GM19240 (cell line): ENCODE data around the gene LYPD1.
"Not testable (repeated sequence)": the region's sequence is repeated elsewhere in the genome, so short reads cannot be mapped to it uniquely, and the experiment has no call there.

ENCODE experiments used
- DNase-seq: peaks from one replicate; pipeline ENCODE4 v3.0.0; 2011; ENCODE audit warnings: low spot score; ENCODE audit not compliant: insufficient read length

The LYPD1 gene, protein sequence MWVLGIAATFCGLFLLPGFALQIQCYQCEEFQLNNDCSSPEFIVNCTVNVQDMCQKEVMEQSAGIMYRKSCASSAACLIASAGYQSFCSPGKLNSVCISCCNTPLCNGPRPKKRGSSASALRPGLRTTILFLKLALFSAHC

DNA sequence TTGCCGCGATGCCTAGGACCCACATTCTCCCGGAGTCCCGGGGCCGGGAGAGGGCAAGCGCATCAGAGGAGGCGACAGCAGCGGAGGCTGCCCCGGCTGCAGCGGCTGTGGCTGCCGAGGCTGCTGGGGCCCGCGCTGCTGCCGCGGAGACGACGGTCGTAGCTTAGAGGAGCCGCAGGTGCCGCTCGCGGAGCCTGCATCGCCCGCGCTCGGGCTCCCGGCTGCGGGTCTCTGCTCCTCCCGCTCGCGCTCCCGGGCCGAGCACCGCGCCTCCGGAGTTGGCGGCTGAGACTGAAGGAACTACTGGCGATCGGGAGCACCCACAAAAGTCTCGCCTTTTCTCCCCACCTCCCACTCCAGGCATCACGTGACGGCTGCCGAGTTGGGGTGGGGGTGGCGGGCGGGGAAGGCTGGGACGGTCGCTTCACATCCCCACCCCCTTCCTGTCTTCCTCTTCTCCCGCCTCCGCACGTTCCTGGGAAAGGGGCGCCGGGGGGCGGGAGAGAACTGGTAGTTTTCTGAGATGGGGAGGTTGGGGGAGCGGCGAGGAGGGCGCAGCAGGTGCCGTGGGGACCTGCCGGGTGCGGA, at the start of gene LYPD1:
Gene LYPD1 (minus strand): TSS at position 298 of the 588 bp plus-strand sequence. CDS start 273 bp downstream, at position 25.
- DNase-seq = no peak

GRCh38 chr2:132719480-132719879, 49.5 kb upstream of the LYPD1 start:
- DNase-seq = no peak

GRCh38 chr2:132716954-132717353, 46.9 kb upstream of the LYPD1 start:
- DNase-seq = no peak

DNA sequence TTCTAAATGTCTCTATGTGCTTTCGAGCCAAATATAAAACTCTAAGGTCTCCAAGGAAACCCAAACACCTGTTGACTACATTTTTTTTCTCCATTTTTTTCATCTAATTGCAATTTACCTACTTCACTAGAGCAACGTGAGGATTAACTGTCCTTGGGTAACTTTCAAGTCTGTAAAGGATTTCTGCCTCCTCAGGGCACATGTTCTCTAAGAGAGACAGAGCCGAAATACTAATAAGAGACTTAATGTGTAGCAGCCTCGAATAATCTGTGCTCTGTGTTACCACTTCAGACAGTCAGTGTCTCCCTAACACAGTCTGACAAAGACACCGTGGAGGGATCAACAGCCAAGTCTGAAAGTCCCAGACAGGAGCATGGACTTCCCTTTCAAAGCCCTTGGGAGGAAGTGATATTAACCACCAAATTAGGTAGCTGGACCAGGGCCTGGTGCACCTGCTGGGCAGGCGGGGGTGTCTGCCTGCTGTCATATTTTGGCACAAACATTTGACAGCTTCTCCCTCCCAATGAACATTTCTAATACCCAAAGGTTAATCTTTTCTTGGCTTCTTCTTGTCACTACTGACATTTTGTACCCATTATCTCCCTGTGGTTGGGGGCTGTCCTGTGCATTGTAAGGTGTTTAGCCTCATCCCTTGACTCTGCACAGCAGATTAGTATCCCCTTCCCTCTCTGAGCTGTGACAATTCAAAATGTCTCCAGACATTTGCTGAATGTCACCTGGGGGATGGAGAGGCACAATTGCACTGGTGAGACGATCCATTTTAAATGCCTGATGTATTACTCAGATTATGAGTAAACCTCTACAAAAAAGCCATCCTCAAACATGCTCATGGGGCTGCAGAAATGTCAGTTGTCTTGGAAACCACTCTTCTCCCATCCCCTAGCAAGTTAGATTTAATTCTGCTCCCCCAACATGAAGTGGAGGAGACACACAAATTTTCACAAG, 45.7 kb upstream of the LYPD1 start:
- no peak for DNase-seq

- no peak for DNase-seq
Measured at GRCh38 chr2:132703396-132703795, 33.4 kb upstream of the LYPD1 start.

DNA sequence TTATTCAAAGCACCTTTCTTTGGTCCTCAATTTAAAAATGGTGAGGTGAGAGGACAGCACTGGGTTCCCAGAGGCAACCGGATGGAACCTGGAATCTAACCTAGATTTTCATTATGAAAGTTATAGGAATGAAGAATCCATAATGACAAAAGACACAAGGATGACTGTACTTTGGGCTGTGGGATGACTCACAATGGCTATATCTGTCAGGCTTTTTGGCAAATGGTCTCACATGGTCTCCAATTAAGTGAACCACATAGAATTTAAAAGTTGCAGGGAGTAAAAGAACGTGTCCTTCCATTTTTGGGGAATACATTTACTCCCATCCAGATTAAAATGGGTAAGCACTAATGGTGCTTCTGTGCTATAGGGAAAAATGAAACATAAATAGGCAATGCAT, 31.8 kb upstream of the LYPD1 start:
- no peak for DNase-seq

GRCh38 chr2:132699802-132700201, 29.8 kb upstream of the LYPD1 start:
- DNase-seq = not testable (repeated sequence)

DNA sequence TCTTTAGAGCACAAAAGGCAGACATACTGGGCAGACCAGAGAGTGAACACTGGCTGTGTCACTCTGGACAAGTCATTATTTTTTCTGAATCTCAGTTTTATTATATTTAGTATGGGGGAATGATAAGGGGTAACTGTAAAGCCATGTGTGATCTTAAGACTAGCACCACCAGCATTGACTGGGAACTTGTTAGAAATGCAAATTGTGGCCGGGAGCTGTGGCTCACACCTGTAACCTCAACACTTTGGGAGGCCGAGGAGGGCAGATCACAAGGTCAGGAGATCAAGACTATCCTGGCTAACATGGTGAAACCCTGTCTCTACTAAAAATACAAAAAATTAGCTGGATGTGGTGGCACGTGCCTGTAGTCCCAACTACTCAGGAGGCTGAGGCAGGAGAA, 28.3 kb upstream of the LYPD1 start:
- not testable (repeated sequence) for DNase-seq

- DNase-seq = no peak
Measured at GRCh38 chr2:132697556-132698205, 27.7 kb upstream of the LYPD1 start.

GRCh38 chr2:132692816-132693215, 22.8 kb upstream of the LYPD1 start:
- no peak for DNase-seq

DNA sequence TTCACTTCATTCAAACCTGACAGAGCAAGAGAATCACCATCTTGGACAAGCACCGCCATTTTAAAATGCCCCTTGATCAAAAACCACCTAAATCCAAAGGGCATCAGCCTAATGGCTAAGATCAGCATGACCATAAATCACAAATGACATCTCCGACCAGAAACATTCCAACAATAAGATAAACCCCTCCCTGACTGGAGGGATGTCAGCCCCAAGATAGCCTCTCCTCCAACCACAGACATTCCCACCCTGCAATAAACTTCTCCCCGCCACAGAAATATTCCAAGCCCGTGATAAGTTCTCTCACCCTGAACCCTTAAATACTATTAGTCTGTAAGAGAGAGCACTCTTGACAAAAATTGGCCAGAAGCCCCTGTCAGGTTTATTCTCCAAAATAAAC, 21.6 kb upstream of the LYPD1 start:
- DNase-seq = no peak

DNA sequence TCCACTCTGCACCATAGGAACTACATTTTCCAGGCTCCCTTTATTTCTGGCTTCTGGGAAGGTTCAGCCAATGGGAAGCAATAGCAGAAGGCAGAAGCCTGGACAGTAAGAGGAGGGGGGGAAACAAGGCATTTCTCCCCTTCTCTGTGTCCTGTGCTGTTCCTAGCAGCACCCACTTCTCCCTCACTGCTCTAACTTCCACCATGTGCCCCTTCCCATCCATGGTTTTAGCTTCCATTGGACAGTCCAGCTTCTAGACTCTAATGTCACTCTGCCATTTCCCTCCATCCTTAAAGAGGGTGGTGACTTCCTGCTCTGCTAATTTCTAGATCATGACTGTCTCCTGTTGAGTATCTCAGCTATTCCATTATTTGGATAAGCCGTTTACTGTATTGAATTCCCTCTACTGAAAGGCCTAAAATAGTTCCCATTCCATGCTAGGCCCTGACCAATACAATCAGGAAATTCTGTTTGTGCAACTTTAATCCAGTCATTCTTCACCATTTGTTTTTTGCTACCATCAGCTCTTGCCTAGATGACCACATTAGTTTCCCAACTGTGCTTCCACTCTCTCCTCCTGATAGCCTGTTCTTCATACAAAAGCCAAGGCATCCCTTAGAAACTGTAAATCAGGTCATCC, 20.8 kb upstream of the LYPD1 start:
- DNase-seq = no peak

DNA sequence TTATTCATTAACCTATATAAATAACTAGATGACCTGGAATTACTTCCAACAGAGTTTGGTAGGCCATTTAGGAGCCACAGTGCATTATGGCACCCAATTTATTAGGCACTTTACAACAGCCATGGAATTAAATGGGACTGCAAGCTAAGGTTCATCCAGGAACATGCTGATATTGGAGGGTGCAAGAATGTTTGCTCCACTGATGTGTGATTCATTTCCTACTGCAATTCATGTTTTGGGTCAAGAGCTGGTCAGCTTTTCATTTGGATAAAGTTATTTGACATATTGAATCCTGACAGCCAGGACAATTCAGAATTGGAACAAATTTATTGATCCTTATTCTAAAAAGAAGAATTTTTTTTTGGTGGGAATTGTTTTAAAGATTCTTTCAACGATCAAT, 11.8 kb upstream of the LYPD1 start:
- no peak for DNase-seq

DNA sequence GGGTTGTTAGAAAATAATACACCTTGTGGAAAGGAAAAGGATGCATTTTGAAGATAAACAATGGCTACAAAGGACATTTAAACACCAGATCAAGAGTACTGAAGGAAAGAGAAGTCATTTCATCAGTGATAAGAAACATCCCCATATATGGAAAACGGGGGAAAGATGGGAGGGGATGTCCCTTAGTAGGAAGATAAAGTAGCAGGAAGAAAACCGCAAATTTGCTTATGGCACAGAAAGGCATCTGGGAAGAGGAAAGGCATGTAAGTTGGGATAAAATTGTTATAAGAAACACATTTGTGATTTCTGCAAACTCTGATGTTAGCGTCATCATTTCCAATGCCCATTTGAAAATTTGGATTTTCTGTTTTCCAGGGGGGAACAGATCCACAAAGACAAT, 10.5 kb upstream of the LYPD1 start:
- no peak for DNase-seq

- no peak for DNase-seq
Measured at GRCh38 chr2:132678483-132678882, 8.5 kb upstream of the LYPD1 start.

DNA sequence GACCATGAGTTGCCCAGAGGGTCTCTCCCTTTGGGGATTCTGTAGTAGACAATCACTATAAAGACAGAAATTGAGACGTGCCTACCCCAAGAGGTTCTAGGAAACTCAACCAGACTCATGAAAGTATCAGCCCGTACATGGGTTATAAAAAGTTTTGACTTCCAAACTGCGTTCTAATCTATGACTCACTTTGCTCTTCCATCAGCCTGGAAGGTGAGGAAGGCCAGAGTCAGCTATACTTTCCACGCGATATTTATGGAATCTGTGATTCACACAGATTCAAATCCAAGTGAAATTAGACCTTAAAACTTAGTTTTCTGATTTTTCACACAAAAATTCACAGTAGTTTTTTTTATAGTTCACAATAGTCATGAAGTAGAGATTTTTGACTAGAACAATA, 7.7 kb upstream of the LYPD1 start:
- no peak for DNase-seq

- DNase-seq = no peak
Measured at GRCh38 chr2:132676999-132677398, 7.0 kb upstream of the LYPD1 start.

DNA sequence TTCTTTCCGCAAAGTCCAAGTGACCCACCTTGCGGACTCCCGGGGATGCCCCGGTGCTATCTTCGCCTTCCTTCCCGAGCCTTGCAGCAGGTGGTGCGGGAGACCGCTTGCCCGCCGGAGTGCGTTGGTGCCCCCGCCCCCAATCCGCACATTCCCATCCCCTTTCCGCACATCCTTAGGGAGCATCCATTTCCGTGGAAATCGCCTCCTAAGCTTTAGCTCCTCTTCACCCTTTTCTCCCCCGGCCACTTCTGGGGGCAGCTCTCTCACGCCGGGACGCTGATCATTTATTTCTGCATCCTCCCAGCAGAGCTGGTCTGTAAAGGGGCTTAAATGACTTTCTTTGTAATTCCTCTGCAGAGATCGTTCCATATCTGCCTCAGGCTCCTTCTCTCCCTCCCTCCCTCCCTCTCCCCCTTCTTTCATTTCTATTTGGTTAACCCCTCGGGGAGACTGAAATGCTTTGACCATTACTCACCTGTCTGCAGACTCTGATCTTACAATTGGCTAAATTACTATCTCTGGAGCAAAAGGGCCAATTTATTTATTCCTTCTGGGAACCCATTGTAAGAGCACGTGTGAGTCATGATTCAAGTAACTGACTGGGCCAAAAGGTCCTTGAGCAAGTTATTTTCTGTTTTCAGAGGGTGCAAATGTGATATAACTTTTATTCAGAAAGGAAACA, 1.3 kb upstream of the LYPD1 start:
- DNase-seq = no peak

GRCh38 chr2:132670496-132671150, 618 bp upstream of the LYPD1 start:
- DNase-seq = no peak
